Middle frontal gyrus (tissue), 1 donor: ENCODE measurements around the gene EFCAB12.
"Not testable (repeated sequence)": the region's sequence is repeated elsewhere in the genome, so short reads cannot be mapped to it uniquely, and the experiment has no call there.

Source experiments
- DNase-seq: peaks from one replicate; pipeline ENCODE4 v3.0.0-alpha.2; 2015; ENCODE audit warnings: low spot score; ENCODE audit errors: extremely low spot score

The EFCAB12 gene

GRCh38 chr3:129369711-129370110 lies 58.7 kb downstream of the EFCAB12 start:
- no peak for DNase-seq

- no peak for DNase-seq
Measured at GRCh38 chr3:129367821-129368220, 60.6 kb downstream of the EFCAB12 start.

DNA sequence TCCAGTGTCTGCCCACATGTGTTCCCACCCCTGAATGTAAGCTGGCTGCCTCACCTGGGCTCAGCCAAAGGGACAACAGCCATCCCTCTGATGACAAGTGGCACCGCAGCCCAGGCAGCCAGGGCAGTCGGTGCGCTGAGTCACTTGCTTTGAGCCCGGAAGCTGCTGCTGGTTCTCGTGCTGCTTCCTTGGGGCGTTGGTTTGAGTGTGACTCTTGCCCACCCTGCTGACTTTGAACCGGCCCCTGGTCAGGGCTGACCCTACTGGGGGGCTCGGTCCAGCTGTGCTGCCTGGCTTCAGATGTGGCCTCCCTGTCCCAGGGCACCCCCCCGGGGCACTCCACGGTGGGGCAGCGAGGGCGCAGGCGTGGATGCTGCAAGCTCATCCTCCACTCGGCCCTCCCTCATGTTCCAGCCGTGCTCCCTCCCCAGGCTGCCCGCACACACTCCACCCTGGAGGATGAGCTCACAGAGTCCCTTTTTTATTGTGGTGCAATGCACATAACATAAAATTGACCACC lies 62.1 kb downstream of the EFCAB12 start:
- no peak for DNase-seq

- DNase-seq, result no peak
Measured at GRCh38 chr3:129365296-129366136, 62.9 kb downstream of the EFCAB12 start.

GRCh38 chr3:129364811-129365210 lies 63.6 kb downstream of the EFCAB12 start:
- not testable (repeated sequence) for DNase-seq

DNA sequence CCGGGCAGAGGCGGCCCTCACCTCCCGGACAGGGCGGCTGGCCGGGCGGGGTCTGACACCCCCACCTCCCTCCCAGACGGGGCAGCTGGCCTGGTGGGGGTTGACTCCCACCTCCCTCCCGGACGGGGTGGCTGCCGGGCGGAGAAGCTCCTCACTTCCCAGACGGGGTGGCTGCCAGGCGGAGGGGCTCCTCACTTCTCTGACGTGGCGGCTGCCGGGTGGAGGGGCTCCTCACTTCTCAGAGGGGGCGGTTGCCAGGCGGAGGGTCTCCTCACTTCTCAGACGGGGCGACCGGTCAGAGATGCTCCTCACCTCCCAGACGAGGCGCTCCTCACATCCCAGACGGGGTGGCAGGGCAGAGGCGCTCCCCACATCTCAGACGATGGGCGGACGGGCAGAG lies 65.1 kb downstream of the EFCAB12 start:
- not testable (repeated sequence) for DNase-seq

DNA sequence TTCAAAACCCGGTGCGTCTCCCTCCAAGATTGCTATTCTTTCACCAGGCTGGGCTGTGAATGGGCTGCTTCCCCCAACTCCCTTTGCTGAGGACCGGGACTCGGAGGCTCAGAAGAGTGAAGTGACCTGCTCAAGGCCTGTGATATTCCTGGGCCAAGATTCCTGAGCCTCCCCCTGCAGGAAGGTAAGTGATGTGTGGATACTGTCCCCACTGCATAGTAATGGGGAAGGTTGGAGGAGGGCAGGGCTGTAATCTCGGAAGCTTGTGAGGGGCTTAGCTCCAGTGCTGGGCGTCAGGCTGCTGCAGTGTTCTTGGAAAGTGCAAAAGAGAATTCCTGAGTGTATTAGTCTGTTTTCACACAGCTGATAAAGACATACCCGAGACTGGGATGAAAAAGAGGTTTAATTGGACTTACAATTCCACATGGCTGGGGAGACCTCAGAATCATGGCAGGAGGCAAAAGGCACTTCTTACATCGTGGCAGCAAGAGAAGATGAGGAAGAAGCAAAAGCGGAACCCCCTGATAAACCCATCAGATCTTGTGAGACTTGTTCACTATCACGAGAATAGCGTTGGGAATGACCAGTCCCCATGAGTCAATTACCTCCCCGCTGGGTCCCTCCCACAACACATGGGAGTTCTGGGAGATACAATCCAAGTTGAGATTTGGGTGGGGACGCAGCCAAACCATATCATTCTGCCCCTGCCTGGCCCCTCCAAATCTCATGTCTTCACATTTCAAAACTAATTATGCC lies 67.6 kb downstream of the EFCAB12 start:
- no peak for DNase-seq

DNA sequence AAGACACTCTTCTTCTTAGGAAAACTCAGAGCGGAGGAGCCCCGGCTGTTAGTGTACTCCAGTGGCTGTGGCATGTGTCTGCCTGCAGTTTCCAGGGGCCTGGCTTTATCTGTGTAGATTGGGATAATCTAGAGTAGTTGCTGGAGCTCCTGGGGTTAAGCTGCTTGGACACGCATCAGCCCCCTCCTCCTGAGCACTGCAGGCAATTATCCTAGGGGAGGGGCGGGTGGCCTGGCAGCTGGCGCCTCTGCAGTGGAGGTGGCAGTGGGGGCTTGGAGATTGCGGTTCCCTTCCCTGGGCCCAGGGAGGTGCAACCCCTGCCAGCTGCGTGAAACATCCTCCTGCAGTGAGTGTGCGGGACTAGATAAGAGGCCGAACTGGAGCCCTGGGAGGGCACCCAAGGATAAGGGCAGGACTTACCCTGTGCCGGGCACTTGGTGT lies 68.2 kb downstream of the EFCAB12 start:
- DNase-seq, result no peak

- DNase-seq, result no peak
Measured at GRCh38 chr3:129358772-129359371, 69.6 kb downstream of the EFCAB12 start.

GRCh38 chr3:129358177-129358771 lies 70.2 kb downstream of the EFCAB12 start:
- no peak for DNase-seq

DNA sequence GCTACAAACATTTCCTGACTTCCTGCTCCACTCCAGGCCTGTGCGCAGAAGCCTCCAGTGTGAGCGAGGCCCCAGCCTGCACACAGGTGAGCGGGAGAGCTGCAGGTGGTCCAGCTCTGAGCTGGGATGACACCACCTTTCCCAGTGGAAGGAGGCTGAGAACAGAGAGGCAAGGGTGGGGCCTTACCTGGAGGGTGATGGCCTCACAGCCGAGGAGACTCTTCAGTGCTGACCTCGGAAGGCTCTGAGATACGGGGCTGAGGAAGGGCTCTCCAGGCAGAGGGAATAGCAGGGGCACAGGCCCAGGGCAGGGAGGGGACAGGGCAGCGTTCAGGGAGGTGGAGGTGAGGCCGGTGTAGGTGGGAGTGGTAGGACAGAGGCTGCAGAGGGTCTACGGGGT lies 70.8 kb downstream of the EFCAB12 start:
- DNase-seq, result no peak

- no peak for DNase-seq
Measured at GRCh38 chr3:129356756-129357425, 71.5 kb downstream of the EFCAB12 start.

DNA sequence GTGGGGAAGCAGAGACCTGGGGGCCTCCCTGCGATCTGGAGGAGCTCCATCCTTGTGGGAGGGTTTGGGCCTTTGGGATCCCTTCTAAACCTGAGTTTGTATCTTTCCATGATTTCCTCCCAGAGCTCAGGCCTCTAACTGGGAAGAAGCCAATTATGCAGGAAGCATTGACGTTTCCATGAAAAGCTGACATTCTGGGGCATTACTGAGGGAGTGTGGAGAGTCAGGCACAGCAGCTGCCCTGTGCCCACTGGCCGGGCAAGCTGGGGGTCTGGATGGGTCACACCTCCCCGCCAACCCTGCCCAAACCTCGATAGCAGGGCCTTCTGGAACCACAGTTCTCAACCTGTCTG lies 74.9 kb downstream of the EFCAB12 start:
- no peak for DNase-seq

GRCh38 chr3:129352650-129353588 lies 75.5 kb downstream of the EFCAB12 start:
- no peak for DNase-seq

- DNase-seq, result no peak
Measured at GRCh38 chr3:129352045-129352444, 76.4 kb downstream of the EFCAB12 start.
